GM10248 (cell line): ENCODE measurements around the gene SLC35G2.

Experiments
- CTCF ChIA-PET: fragments of 300-600 bp; sonication (Branson Sonifier 250); formaldehyde crosslinking; extraction: SDS; loops from one replicate; lab custom pipeline; 2021; ENCODE audit warnings: antibody characterized with exemption; lab: Yijun Ruan, JAX
- POLR2A ChIA-PET: fragments of 350-650 bp; sonication (Branson Sonifier 250); formaldehyde crosslinking; extraction: SDS; loops from one replicate; lab custom pipeline; 2020; ENCODE audit warnings: antibody characterized with exemption; lab: Yijun Ruan, JAX
- DNase-seq: peaks from one replicate; pipeline ENCODE4 v3.0.0; 2012; ENCODE audit errors: extremely low spot score
- TF ChIP-seq, protein P1 (sequence below): IDR thresholded peaks from 2 replicates; pipeline ENCODE4 v1.5.1; 2012; ENCODE audit warnings: mild to moderate bottlenecking, low read depth; ENCODE audit errors: extremely low read depth, missing control alignments, control extremely low read depth

The SLC35G2 gene

DNA sequence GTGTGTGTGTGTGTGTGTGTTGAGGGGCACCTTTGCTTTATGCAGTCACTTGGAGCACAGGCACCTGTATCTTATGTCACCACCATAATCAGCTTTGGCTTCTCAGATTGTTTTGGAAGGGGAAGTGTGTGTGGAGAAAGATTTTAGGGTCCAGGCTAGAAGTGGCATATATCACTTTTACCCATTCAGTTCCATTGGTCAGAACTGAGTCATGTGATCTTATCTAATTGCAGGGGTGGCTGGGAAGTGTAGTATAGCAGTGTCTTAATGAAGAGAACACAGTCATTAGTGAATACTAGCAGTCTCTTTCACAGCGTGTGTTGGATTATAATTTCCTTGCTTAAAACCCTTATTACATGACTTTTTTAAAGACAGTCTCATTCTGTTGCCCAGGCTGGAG is 63.6 kb downstream of the SLC35G2 start:
- ChIA-PET CTCF (no interaction called here), POLR2A (no interaction called here)
- DNase-seq, result no peak
- TF ChIP-seq, protein P1, sequence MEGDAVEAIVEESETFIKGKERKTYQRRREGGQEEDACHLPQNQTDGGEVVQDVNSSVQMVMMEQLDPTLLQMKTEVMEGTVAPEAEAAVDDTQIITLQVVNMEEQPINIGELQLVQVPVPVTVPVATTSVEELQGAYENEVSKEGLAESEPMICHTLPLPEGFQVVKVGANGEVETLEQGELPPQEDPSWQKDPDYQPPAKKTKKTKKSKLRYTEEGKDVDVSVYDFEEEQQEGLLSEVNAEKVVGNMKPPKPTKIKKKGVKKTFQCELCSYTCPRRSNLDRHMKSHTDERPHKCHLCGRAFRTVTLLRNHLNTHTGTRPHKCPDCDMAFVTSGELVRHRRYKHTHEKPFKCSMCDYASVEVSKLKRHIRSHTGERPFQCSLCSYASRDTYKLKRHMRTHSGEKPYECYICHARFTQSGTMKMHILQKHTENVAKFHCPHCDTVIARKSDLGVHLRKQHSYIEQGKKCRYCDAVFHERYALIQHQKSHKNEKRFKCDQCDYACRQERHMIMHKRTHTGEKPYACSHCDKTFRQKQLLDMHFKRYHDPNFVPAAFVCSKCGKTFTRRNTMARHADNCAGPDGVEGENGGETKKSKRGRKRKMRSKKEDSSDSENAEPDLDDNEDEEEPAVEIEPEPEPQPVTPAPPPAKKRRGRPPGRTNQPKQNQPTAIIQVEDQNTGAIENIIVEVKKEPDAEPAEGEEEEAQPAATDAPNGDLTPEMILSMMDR, result no peak

DNA sequence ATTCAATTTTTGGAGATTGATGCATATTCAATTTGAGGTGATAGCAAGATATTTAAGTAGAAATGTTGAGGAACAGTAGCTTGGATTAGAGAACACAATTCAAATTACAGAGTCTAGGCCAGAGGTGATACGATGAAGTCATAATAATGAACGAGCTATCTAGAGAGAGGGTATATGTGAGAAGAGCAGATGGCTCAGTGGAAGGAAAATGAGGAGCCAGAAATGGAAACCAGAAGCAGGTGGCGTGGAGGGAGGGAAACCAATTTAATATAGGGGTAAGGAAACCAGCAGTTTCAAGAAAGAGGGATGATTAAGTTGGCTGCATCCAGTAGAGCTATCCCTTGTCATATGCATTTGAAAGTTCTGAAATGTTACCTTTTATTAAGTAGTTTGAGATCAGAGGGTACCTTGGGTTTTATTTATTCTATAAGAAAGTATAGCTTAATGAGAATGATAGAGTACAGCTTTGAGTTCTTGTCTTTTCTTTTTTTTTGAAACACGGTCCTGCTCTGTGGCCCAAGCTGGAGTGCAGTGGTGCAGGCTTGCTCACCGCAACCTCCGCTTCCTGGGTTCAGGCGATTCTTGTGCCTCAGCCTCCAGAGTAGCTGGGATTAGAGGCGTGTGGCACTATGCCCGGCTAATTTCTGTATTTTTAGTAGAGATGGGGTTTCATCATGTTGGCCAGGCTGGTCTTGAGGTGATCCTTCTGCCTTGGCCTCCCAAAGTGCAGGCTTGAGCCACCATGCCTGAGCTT is 65.2 kb downstream of the SLC35G2 start:
- DNase-seq, result no peak
- TF ChIP-seq, protein P1, result no peak
- ChIA-PET POLR2A (no interaction called here), CTCF (interaction anchor here (0.8 to 3.0 kb wide), 6 partner anchors 11 to 132 kb away, joined by 3 to 14 read pairs (median 4); partner anchors contain the start of genes NCK1 and STAG1)

DNA sequence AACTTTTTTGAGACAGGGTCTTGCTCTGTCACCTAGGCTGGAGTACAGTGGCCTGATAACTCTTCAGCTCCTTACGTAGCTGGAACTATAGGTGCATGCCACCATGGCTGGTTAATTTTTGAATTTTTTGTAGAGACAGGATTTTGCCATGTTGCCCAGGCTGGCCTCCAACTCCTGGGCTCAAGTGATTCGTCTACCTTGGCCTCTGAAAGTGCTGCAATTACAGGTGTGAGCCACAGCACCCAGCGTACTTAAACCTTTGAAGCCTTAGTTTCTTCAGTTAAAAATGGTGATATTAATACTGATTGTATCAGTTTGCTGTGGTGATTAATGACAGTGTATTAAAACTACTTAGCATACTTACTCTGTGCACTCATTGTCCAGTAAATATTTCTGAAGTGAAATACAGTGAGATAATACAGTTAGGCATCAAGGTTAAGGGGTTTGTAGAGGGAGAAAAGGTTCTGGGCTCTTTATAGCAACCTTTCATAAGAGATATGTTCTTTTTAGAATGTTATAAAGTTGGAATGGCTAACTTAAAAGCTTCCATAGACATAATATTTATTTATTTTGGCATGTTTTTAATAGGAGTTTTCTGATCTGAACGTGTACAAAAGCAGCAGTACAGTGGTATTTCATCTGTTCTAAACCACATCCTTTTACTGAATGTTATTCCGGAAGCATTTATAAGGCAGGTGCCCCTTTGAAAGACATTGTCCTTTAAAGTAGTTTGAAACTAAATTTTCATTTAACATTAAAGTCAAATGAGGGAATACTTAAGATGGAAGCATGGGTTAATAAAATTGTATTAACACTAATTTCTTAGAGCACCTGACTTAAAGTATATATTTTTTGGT is 66.7 kb downstream of the SLC35G2 start:
- ChIA-PET POLR2A (no interaction called here), CTCF (interaction anchor here (1.9 to 3.0 kb wide), 2 partner anchors 13 to 17 kb away, joined by 4 to 14 read pairs; no protein-coding TSS in a partner anchor)
- no peak for DNase-seq
- TF ChIP-seq, protein P1, result no peak

DNA sequence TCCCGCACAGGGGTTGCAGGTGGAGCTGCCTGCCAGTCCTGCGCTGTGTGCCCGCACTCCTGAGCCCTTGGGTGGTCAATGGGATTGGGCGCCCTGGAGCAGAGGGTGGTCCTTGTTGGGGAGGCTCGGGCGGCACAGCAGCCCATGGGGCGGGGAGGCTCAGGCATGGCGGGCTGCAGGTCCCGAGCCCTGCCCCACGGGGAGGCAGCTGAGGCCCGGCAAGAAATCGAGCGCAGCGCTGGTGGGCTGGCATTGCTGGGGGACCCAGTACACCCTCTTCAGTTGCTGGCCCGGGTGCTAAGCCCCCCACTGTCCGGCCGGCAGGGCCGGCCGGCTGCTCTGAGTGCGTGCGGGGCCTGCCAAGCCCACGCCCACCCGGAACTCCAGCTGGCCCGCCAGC is 71.0 kb downstream of the SLC35G2 start:
- POLR2A ChIA-PET, result no interaction called here
- DNase-seq, result no peak
- CTCF ChIA-PET, result interaction anchor here (1.3 kb wide), 1 partner anchor 9 kb away, joined by 4 read pairs; no protein-coding TSS in a partner anchor
- TF ChIP-seq, protein P1, result no peak

DNA sequence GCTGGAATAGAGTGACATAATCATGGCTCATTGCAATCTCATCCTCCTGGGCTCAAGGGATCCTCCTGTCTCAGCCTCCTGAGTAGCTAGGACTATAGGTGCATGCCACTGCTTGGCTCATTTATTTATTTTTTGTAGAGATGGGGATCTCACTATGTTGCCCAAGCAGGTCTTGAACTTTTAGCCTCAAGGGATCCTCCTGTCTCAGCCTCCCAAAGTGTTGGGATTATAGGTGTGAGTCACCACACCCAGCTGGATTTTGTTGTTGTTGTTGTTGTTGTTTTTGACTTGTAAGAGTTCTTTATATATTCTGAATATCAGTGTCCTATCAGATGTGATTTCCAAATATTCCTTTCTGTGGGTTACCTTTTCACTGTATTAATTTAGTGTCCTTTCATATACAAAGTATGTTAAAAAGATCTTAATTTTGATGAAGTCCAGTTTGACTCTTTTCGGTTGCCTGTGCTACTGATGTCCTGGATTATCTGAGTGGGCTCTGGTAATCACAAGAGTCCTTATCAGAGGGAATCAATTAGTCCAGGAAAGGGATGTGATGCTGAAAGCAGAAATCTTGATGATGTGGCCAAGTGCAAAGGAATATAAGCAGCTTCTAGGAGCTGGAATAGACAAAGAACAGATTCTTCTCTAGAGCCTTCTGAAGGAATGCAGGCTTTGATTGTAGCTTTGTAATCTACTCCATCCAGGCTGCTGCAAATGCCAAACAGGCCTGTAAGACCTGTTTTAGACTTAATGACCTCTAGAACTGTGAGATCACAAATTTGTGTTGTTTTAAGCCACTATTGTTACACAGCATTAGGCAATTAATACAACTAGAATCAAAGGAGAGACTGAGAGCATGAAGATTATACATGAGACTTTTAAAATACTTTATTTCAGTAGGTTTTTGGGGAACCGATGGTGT is 73.3 kb downstream of the SLC35G2 start:
- POLR2A ChIA-PET, result no interaction called here
- TF ChIP-seq, protein P1, result no peak
- CTCF ChIA-PET, result no interaction called here
- no peak for DNase-seq
